ENCODE data around the gene UNC79.

Gene UNC79

GRCh38 chr14:93749076-93749420 lies 318.3 kb downstream of the UNC79 start:
- no peak for DNase-seq (ENCODE audit: low read depth in 2 of 2)

DNA sequence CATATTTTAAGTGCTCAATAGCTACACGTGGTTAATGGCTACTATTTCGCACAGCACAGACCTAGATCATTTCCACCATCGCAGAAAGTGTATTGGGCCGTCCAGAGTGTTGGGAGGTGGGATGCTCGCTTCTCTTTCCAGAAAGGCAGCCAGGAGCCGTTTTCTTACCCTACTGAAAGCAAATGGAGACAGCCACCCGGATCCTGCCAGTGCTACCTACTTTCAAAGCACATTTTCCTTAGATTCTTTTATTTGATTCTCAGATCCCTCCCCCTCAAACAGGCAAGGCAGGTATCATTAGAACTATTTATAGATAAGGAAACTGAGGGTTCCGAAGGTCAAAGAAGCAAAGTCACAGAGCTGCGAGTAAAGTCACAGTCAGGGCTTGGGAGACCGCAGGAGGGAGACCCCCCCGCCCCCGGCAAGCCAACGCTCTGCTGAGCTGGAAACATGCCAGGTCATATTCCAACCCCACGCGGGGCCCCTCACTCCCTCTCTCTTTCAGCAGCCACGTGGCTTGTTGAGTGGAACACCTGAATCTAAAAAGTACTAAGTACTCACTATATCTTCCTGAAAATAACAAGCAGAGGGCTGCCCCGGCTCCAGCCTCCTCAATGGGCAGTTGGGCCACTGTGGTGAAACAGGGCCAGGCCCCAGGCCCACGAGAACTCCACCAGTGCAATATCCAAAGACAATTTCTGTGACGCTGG lies 321.4 kb downstream of the UNC79 start:
- DNase-seq (ENCODE audit: low read depth in 2 of 2) = no peak

- no peak for DNase-seq (ENCODE audit: low read depth in 2 of 2)
Observed at GRCh38 chr14:93752980-93753561, 322.3 kb downstream of the UNC79 start.

DNA sequence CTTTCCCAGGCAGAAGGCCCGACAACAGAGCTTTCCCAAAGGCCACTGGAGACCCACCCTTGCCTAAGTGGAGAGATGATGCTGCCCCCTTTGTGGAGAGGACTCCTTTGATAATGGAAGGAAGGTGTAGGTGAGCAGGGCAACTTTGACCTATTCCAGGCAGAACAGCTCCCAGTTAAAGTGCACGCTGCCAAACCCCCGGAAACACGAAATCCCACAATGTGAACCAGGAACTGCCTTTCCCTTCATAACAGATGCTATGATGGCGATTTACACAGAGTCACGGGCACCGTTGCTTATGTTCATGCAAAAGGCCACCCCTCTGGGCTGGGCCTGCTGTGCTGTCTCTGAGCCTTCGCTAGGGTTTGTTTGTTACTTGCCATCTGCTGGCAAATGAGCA lies 322.9 kb downstream of the UNC79 start:
- no peak for DNase-seq (ENCODE audit: low read depth in 2 of 2)

- no peak for DNase-seq (ENCODE audit: low read depth in 2 of 2)
Observed at GRCh38 chr14:93757206-93757605, 326.5 kb downstream of the UNC79 start.
